OCI-LY7 (cell line): ENCODE results near the gene TBX4.

Source experiments
- CTCF ChIP-seq: fragments of 200-600 bp; sonication (generic); conservative IDR thresholded peaks from 2 replicates; pipeline ENCODE4 v1.5.1; 2014; ENCODE audit warnings: mild to moderate bottlenecking, antibody characterized with exemption, low read length, moderate library complexity, mixed read lengths
- EZH2phosphoT487 ChIP-seq: fragments of 200-600 bp; sonication (generic); IDR thresholded peaks from 2 replicates; pipeline ENCODE4 v1.6.1; 2018; ENCODE audit warnings: low read depth, borderline replicate concordance, mild to moderate bottlenecking, mixed run types, antibody characterized with exemption, low read length, moderate library complexity, mixed read lengths

GRCh38 chr17:61423967-61424649 lies 28.1 kb upstream of the TBX4 start:
- TF ChIP-seq CTCF, result no peak
- no peak for TF ChIP-seq EZH2phosphoT487
